ENCODE measurements around the gene ANKRD31.
"Not testable (repeated sequence)": the region's sequence is repeated elsewhere in the genome, so short reads cannot be mapped to it uniquely, and the experiment has no call there.

The ANKRD31 gene

GRCh38 chr5:75236322-75237316 lies at the start of gene ANKRD31:
TSS of gene ANKRD31 (minus strand) at chr5:75236878. CDS start at chr5:75236686, 192 bp downstream.
- DNase-seq: peak; percentile 10

GRCh38 chr5:75286211-75286773 lies 49.6 kb upstream of the ANKRD31 start:
- no peak for DNase-seq

- DNase-seq: no peak
Observed at GRCh38 chr5:75282581-75282980, 45.9 kb upstream of the ANKRD31 start.

GRCh38 chr5:75281716-75282465 lies 45.2 kb upstream of the ANKRD31 start:
- no peak for DNase-seq

GRCh38 chr5:75279321-75279720 lies 42.6 kb upstream of the ANKRD31 start:
- no peak for DNase-seq

GRCh38 chr5:75277463-75277862 lies 40.8 kb upstream of the ANKRD31 start:
- DNase-seq: no peak

- no peak for DNase-seq
Observed at GRCh38 chr5:75275756-75276155, 39.1 kb upstream of the ANKRD31 start.

GRCh38 chr5:75275147-75275546 lies 38.5 kb upstream of the ANKRD31 start:
- no peak for DNase-seq

GRCh38 chr5:75274486-75274885 lies 37.8 kb upstream of the ANKRD31 start:
- no peak for DNase-seq

GRCh38 chr5:75270605-75271004 lies 33.9 kb upstream of the ANKRD31 start:
- DNase-seq: not testable (repeated sequence)

- no peak for DNase-seq
Observed at GRCh38 chr5:75265731-75266130, 29.1 kb upstream of the ANKRD31 start.

- DNase-seq: no peak
Observed at GRCh38 chr5:75262271-75262670, 25.6 kb upstream of the ANKRD31 start.

- DNase-seq: no peak
Observed at GRCh38 chr5:75260708-75261107, 24.0 kb upstream of the ANKRD31 start.

GRCh38 chr5:75250452-75250851 lies 13.8 kb upstream of the ANKRD31 start:
- not testable (repeated sequence) for DNase-seq

GRCh38 chr5:75245023-75245422 lies 8.3 kb upstream of the ANKRD31 start:
- no peak for DNase-seq

- DNase-seq: no peak
Observed at GRCh38 chr5:75243510-75243909, 6.8 kb upstream of the ANKRD31 start.

- DNase-seq: no peak
Observed at GRCh38 chr5:75243100-75243499, 6.4 kb upstream of the ANKRD31 start.

- DNase-seq: no peak
Observed at GRCh38 chr5:75242067-75242466, 5.4 kb upstream of the ANKRD31 start.

GRCh38 chr5:75239681-75240080 lies 3.0 kb upstream of the ANKRD31 start:
- no peak for DNase-seq

GRCh38 chr5:75235711-75236110 lies 967 bp downstream of the ANKRD31 start:
- no peak for DNase-seq

- no peak for DNase-seq
Observed at GRCh38 chr5:75234251-75234650, 2.4 kb downstream of the ANKRD31 start.

- no peak for DNase-seq
Observed at GRCh38 chr5:75226916-75227315, 9.8 kb downstream of the ANKRD31 start.

- DNase-seq: no peak
Observed at GRCh38 chr5:75225506-75225905, 11.2 kb downstream of the ANKRD31 start.
